ENCODE measurements around the gene AAR2.

The AAR2 gene

DNA sequence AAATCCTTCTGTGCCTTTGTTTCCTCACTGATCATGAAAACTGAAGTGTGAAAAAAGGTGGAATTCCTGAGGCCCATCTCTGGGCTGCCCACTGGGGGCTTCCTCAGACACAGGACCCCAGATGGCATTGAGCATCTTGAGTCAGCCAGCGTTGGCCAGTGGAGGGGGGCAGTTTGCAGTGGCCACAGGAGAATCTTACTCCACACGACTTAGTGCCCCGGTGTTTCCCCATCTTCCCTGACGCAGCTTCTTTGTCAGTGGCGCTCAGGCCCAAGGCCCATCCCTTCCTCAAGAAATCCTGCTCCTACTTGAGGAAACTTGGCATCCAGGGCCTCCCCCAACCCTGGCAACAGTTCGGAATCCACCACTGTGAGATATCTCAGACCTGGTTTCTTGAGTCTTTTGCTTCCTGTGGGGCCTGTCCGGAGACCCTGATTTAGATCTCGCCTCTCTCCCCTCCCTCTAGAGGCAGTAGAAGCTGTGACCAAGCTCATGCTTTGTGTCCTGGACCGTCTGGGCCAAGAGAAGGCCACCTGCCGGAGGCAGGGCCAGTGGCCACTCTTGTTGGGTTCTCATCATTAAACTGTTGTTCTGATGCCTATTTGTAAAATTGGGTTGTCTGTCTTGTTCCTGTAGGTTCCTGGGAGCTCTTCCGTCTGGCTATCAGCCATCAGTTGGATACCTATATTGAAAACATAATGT, 49.6 kb downstream of the AAR2 start:
- no peak for DNase-seq

DNA sequence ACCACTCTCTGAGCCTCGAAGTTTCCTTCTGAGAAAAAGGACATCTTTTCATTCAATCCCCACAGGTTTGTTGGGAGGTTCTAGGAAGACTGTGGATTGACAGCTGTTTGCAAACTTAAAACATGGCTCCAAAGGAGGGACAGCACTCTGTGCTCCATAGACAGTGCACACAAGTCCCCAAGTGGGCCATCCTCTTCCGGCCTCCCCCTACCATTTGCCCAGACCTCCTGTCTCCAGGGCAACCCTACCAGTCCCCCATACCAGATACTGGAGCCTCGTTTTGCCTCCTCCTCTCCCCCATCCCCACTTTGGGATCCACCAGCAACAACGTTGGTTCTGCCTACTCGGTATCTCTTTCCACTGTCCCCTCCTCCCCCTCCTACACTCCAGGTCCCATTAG, 61.4 kb downstream of the AAR2 start:
- DNase-seq: no peak

DNA sequence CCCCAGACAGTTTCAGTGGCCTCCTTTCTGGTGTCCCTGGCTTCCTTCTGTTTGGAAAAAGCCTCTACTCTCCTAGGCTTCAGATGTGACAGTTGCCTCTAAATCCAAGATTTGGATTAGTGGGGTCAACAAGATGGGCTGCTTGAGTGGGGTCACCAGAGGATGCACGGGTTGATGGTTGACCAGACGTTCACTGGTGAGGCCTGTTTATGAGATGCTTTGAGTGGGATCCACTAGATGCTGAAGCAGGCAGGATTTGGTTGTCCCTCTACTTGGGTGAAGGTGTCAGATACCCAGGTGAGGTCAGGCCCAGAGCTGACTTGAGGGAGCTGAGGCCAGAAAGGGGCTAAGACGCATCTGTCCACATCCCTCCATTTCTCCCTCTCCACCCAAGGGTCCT, 61.8 kb downstream of the AAR2 start:
- no peak for DNase-seq

DNA sequence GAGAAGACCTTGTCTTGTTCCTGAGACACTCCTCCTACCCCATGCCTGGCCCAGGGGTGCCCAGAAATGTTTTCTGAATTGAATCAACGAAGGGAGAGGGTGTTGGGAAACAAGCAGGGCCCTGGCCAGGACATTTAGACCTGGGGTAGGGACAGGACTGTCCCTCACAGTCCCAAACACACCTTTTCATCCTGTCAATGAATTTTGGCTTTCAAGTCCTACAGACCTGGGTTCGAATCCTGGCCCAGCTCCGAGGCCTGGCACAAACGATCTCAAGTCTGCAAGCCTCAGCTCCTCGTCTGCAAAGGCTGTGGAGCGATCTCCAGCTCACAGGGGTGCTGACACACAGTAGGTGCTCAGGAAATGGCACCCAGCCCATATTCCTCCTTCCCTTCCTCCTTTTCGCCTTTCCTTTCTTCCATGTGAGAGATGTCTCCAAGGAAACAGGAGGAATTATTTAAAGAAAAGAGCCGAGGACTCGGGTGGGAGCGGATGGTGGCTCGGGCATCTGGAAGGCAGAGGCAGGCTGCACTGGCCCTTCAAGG, 62.6 kb downstream of the AAR2 start:
- DNase-seq: no peak

DNA sequence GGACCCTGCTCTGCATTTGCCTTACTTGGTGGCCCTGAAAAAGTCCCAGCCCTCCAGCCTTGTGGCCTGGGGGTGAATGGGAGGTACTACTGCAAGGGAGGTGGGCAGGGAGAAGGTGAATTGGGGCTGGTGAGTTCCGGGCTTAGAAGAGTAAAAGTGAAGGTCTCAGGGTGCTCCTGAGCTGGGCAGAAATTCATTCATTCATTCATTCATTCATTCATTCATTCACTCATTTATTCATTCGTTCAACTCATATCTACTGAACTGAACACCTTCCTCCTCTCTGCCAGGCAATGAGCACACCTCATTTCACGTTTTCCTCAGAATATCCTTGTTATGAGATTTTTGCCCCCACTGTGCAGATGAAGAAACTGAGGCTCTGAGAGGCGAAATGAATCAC, 63.2 kb downstream of the AAR2 start:
- DNase-seq: no peak

DNA sequence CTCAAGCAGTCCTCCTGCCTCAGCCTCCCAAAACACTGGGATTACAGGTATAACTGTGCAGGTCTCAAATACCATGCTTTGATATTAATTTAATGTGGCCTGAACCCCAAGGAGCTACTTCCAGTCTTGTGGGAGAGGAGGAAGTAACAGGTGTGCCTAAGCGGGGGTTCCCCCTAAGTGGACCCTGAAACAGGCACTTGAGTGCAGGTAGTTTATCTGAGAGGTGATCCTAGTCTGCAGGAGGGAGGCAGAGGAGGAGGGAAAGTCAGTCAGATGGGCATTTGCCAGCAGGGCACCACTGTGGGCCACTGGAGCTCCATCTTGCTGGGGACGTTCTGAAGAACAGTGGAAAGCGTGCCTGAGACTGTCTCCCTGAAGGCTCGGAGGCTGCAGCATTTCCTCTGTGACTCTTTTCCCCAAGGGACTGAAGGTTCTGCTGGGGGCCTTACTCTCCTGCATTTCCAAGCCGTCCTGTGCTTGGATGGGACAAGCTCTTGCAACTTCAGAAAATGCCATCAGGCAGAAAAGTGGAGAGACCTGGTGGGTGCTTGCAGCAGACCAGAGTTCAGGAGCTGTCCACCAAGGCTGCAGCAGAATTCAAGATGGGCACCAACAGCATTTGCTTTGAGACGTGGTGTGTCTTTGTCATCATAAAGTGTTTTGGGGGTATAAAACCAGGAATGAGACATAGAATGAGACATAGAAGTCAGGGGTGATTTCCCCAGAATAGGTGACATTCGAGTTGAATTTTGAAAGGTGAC, 65.3 kb downstream of the AAR2 start:
- no peak for DNase-seq

DNA sequence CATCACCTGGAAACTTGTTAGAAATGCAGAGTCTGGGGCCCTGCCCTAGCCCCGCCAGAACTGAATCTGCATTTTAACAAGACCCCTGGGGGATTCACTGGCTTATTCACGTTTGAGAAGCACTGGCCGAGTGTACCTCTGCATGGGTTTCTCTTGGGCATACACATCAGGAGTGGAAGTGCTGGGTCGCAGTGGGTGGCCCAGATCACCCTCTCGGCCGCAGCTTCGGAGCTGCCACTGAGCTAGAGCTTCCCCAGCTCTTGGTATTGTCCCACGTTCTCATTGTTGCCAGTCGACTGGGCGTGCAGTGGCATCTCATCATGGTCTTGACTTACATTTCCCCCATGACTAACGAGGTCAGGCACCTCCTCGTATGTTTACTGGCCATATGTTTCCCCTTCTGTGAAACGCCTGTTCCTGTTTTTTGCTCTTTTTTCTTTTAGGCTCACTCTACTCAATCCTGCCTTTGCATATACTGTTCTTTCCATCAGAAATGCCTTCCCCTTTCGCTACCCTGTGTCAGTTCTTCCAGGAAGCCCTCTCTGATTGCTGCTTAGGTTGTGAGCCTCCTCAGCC, 66.8 kb downstream of the AAR2 start:
- no peak for DNase-seq

DNA sequence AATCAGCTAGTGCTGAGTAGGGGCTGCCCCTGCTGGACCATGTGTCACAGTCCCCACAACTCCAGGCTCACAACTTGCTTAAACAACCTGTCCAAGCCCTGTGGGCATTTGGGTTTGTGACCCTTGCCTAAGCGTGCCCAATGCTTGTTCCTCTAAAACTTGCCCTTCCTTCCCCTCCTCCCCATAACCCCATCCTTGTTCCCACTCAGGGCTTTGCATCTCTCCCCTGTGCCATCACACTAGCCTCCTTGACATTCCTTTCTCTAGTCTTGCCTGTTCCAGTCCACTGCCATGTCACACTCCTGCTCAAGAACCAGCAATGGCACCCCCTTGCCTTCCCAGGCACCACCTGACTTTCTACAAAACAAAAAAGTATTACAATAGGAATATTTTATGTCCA, 67.6 kb downstream of the AAR2 start:
- no peak for DNase-seq

DNA sequence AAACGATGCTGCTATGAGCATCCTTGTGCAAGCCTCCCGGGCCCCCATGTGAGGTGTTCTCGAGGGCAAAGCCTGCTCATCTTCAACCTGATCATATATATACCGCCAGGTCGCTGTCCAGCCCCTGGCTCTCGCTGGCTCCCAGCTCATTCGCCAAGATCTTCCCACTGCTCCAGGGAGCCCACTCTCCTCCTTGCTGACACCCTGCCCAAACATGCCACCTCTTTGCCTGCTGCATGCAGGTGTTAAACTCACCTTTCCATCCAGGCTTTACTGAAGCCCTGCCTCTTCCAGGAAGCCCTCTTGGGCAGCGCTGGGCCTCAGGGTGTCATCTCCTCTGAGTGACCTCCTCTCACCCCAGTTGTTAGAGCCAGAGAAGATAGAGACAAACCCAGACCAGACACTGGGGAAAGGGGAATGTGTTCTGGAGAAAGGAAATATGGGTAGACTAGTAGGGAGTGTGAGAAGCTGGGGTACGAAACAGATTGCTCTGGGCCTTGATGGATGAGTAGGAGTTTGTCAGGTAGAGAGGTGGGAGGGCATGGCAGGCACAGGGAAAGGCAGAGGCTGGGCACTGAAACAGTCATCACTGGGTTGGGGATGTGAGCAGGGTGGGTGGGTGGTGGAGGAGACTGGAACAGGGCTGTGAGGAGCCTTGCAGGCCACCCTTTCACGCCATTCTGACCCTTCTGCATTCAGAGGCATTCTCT, 68.7 kb downstream of the AAR2 start:
- no peak for DNase-seq

DNA sequence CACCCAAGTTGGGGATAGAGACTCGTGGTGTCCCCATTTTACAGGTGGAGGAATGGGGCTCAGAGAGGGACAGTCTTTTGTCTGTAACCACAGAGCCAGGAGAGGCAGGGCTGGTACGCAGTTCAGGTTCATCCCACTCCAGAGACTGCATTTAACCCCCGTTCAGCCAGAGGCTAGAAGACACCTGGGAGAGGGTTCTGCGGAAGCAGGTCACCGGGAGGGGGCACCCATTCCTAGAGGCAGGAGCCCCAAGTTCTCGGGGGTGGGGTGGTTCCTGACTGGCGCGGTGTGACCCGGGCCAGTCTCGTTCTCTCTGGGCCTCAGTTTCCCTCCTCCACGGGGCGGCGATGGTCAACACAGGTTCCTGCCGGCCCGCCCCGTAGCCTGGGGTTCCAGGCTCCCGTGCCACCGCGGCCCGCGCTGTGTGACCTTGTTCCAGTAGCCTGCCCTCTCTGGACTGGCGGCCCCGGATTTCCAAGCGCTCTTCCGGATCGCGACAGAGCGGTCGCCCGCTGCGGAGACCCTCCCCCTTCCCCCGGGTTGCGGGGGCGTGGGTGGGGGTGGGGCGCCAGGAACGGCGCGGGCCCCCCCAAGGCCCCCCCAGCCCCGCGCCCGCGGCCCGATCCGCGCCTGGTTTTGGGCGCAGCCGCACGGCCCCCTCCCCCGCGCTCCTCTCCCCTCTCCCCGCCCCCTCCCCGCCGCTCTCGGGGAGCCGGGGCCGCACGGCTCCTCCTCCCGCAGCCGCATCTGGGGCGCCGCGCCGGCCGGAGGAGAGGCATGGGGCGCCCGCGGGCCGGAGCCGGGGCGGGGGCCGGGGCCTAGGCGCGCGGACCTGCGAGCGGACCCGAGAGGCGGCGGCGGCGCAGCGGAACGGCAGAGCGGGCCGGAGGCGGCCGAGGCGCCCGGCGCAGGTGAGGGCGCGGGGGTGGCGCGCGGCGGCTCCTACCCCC, 69.6 kb downstream of the AAR2 start, which contains the start of gene DLGAP4:
Gene DLGAP4 (plus strand): TSS at position 738 of the 950 bp plus-strand sequence. CDS start 125,379 bp downstream, outside the sequence.
- DNase-seq: no peak

Measured in activated CD4-positive, alpha-beta T cell treated with anti-CD3 and anti-CD28 coated beads, Interleukin-2, amount 50 U/mL, for 1 hour (primary cell).